Measurements from ENCODE around the gene ZMAT5. TPM values are rescaled to one million over a fixed set of nuclear protein-coding genes. Genes with fewer than 3 reads are reported as not detected.

Gene ZMAT5
- total and polyA plus RNA-seq, 2 of the 13 experiments (the other 11 are each of a cell fraction or from before 2014, with no cell fraction given) = 20.7 to 27.8 TPM

DNA sequence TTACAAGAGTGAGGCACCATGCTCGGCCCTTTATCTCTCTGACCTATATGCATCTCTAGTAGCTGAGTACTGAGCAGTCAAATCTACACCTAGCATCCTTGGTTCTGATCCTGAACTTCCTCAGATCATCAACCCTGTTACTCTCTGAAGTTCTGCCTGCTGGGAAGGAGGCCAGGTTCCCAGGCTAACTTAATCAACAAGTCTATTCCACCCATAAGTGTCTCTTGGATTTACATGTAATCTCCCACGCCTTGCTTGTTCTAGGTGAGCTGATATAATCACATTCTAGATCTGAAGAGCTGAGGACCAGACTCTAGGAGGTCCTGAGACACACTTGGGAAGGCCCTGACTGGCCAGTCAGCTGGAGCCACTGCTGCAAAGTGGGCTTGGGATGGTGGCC is 24.9 kb downstream of the ZMAT5 start:
- Histone ChIP-seq H3K9ac (ENCODE audit: insufficient read depth, low read depth, low read length) (no peak overlapping the region), H3K4me3 (replicated peaks in 1 of 3; ENCODE audit: insufficient read depth in 1 of 3, low read depth in 2 of 3, low read length in 3 of 3) (no peak overlapping the region), H3K4me2 (ENCODE audit: low read depth, low read length) (no peak overlapping the region), H3K9me3 (ENCODE audit: low read length) (no peaks in the 10 kb centered on the region), H3K27ac (ENCODE audit: extremely low read length, insufficient read depth, low read length) (no peak overlapping the region), H4K20me1 (ENCODE audit: insufficient read depth, low read length) (no peaks in the 10 kb centered on the region), H2AFZ (ENCODE audit: low read length) (no peak overlapping the region), H3K36me3 (replicated peaks in 1 of 2; ENCODE audit: control insufficient read depth in 1 of 2, insufficient read depth in 2 of 2, low read length in 2 of 2) (peaks cover 6 to 23% of the 10 kb centered on the region in 2 experiments; a peak in 3 of 5 replicates), H3K4me1 (ENCODE audit: insufficient read depth, low read length) (no peaks in the 10 kb centered on the region), H3K27me3 (ENCODE audit: control insufficient read depth in 1 of 2, insufficient read depth in 2 of 2, low read length in 2 of 2) (no peaks in the 10 kb centered on the region), H3K79me2 (ENCODE audit: insufficient read depth, low read length) (no peaks in the 10 kb centered on the region)
- POLR2A ChIA-PET = no interaction called here
- TF ChIP-seq ZNF460 (CRISPR knock-in tag; IDR thresholded peaks at IDR 0.05; ENCODE audit: borderline replicate concordance) (no peak), MZF1 (CRISPR knock-in tag; IDR thresholded peaks at IDR 0.05; ENCODE audit: borderline replicate concordance) (no peak), ZZZ3 (CRISPR knock-in tag; IDR thresholded peaks at IDR 0.05; ENCODE audit: borderline replicate concordance) (no peak), TEAD2 (CRISPR knock-in tag; IDR thresholded peaks at IDR 0.05) (no peak), SRSF4 (IDR thresholded peaks at IDR 0.05; ENCODE audit: low read depth, low read length, poor library complexity, severe bottlenecking) (no peak), ZFYVE20 (CRISPR knock-in tag; IDR thresholded peaks at IDR 0.05; ENCODE audit: borderline replicate concordance, low read depth) (no peak), ZNF30 (CRISPR knock-in tag; IDR thresholded peaks at IDR 0.05) (no peak), HES4 (CRISPR knock-in tag; IDR thresholded peaks at IDR 0.05; ENCODE audit: borderline replicate concordance) (no peak), KAT8 (CRISPR knock-in tag; IDR thresholded peaks at IDR 0.05) (no peak), ARID3A (IDR thresholded peaks at IDR 0.05; ENCODE audit: low read depth, low read length) (no peak)
- WGBS (ENCODE audit: low lambda C conversion rate) = 100% methylated on average over 1 of the region's 2 CpGs
- no TSS peak for BruUV-seq (replicated peaks)
- intact Hi-C loops (cut with micrococcal nuclease; ENCODE audit: unreplicated experiment) (no loop called here), in situ Hi-C loops (cut with HindIII; ENCODE audit: extremely low pct_ligation_motif_present, low pct_unique_long_range_greater_than_20kb) (no loop called here)
- DNase-seq (ENCODE audit: low spot score) (no peak), FAIRE-seq (no peak), ATAC-seq (no peak)
- CTCF ChIA-PET (ENCODE audit: low intra/inter-chr PET ratio, low total read pairs) = no interaction called here
